ENCODE measurements around the gene METTL8. TPM values are rescaled to one million over a fixed set of nuclear protein-coding genes. Genes with fewer than 3 reads are reported as not detected.

METTL8 gene
- total and polyA plus RNA-seq, 12 donors, result 1.7 to 13.6 (median 11.3) TPM

DNA sequence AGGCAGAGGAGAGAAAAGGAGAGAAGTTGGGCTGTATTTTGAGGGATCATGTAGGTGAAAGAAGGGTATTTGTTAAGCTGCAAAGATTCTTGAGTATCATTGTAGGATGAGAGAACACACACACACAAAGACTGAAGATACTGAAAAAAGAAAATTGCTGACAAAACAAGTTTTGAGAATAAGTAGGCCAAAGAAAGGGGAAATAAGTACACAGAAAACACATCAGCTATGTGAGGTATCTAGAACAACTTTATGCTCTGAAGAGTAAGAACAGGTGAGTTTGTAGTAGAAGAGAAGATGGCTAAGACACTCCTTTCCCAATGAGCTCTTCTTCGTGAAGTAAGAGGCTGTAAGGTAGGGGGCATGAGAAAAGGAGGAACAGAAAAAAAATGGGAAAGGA lies 28.2 kb downstream of the METTL8 start:
- intact Hi-C loops (cut with DNase I), result loop anchor here in 1 of 10 donors (5.0 kb wide), 1 partner anchor 727 kb away; no protein-coding TSS in a partner anchor
- Histone ChIP-seq H3K36me3 (no peaks in the 10 kb centered on the region), H3K4me1 (peaks cover 0 to 10% (median 0%) of the 10 kb centered on the region in 9 donors), H3K9me3 (peaks cover 0 to 13% (median 5%) of the 10 kb centered on the region in 11 donors), H3K27me3 (no peaks in the 10 kb centered on the region), H3K27ac (no peak overlapping the region), H3K4me3 (no peak overlapping the region)
- no peak for TF ChIP-seq CTCF (IDR thresholded peaks at IDR 0.05)
- no peak for ATAC-seq
- no peak for DNase-seq
- 93 to 100% methylated on average over 1 of the region's 1 CpG for WGBS, 2 donors

GRCh38 chr2:171404719-171405118 lies 29.1 kb downstream of the METTL8 start:
- DNase-seq (no peak), ATAC-seq (no peak)
- intact Hi-C loops (cut with DNase I), result loop anchor here in 1 of 10 donors (5.0 kb wide), 1 partner anchor 728 kb away; no protein-coding TSS in a partner anchor
- Histone ChIP-seq H3K27ac (no peak overlapping the region), H3K27me3 (no peaks in the 10 kb centered on the region), H3K4me3 (no peak overlapping the region), H3K9me3 (peaks cover 0 to 13% (median 5%) of the 10 kb centered on the region in 11 donors), H3K36me3 (no peaks in the 10 kb centered on the region), H3K4me1 (peaks cover 0 to 2% (median 0%) of the 10 kb centered on the region in 9 donors)
- no peak for TF ChIP-seq CTCF (IDR thresholded peaks at IDR 0.05)
- 91% methylated on average over 2 of the region's 2 CpGs for WGBS, 2 donors

DNA sequence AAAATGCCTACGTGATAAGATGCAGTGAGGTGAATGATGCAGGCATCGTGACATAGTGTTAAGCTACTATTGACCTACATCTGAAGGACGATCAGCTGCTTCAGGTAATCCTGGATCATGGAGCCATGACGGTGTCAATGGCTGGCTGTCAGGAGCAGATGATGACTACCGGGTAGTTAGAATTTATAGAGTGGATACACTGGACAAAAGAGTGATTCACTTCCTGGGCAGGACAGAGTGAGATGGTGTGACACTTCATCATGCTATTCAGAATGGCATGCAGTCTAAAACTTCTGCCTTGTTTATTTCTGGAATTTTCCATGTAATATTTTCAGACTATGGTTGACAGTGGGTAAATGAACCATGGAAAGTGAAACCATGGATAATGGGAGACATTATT lies 29.5 kb downstream of the METTL8 start:
- H3K4me3 ChIP-seq, result no peak overlapping the region
- intact Hi-C loops (cut with DNase I), result no loop called here
- H3K27me3 ChIP-seq, result no peaks in the 10 kb centered on the region
- ATAC-seq, result no peak
- H3K36me3 ChIP-seq, result no peaks in the 10 kb centered on the region
- H3K27ac ChIP-seq, result no peak overlapping the region
- no peak for TF ChIP-seq CTCF (IDR thresholded peaks at IDR 0.05)
- no peaks in the 10 kb centered on the region for H3K4me1 ChIP-seq
- H3K9me3 ChIP-seq, result peaks cover 0 to 13% (median 5%) of the 10 kb centered on the region in 11 donors
- DNase-seq, result no peak
- WGBS, 2 donors, result 76 to 79% methylated on average over 5 of the region's 5 CpGs

DNA sequence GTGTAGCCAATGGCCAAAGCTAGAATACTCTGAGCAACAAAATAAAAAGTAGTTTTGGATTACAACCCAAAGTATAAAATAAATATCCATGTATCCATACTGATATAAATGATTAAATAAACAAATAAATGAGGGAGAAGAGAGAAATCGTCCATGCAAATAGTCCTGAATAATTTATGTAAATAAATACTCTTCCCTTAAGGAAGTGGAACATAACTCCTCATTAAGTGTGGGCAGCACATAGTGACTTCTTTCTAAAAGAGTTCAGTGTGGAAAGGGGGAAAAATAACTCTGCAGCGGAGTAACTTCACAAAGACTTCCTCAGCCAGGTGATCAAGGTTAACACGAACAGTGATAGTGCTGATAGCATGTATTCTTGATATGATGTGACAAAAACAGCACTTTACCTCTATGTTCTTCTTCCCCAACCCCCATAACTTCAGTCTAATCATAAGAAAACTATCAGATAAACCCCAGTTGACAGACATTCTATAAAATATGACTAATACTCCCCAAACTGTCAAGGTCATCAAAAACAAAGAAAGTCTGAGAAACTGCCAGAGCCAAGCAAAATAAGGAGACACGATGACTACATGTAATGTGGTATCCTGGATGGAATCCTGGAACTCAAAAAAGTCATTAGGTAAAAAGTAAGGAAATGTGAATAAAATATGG lies 30.7 kb downstream of the METTL8 start:
- WGBS, 2 donors, result 82 to 83% methylated on average over 4 of the region's 4 CpGs
- no peak for ATAC-seq
- no peaks in the 10 kb centered on the region for H3K4me1 ChIP-seq
- intact Hi-C loops (cut with DNase I), result no loop called here
- no peak overlapping the region for H3K4me3 ChIP-seq
- no peak overlapping the region for H3K27ac ChIP-seq
- H3K9me3 ChIP-seq, result peaks cover 0 to 15% (median 5%) of the 10 kb centered on the region in 11 donors
- no peaks in the 10 kb centered on the region for H3K36me3 ChIP-seq
- DNase-seq, result no peak
- H3K27me3 ChIP-seq, result no peaks in the 10 kb centered on the region
- no peak for TF ChIP-seq CTCF (IDR thresholded peaks at IDR 0.05)

All from heart right ventricle (tissue), 16 donors.